Esophagus (tissue), 2 donors: Measurements from ENCODE around the gene MDM4. TPM values are rescaled to one million over a fixed set of nuclear protein-coding genes. Genes with fewer than 3 reads are reported as not detected.

Experiments used
- H3K27ac ChIP-seq, 2 donors: one replicate each; pipeline ENCODE4 v1.5.1; 2013; ENCODE audit warnings: low read depth in 2 of 2, mild to moderate bottlenecking in 2 of 2, inconsistent platforms in 1 of 2, low read length in 1 of 2, moderate library complexity in 1 of 2
- H3K27me3 ChIP-seq, 2 donors: one replicate each; pipeline ENCODE4 v1.6.1; 2013; ENCODE audit warnings: low read length in 2 of 2, control low read depth in 1 of 2, mild to moderate bottlenecking in 1 of 2; ENCODE audit not compliant: insufficient read depth in 2 of 2, control insufficient read depth in 1 of 2
- H3K36me3 ChIP-seq, 2 donors: one replicate each; pipeline ENCODE4 v1.6.1; 2013; ENCODE audit warnings: low read length in 1 of 2; ENCODE audit not compliant: control insufficient read depth in 2 of 2, insufficient read depth in 2 of 2
- H3K4me1 ChIP-seq, 2 donors: one replicate each; pipeline ENCODE4 v1.6.1; 2013; ENCODE audit warnings: low read length in 1 of 2; ENCODE audit not compliant: control insufficient read depth in 2 of 2, insufficient read depth in 2 of 2
- H3K4me3 ChIP-seq, 2 donors: one replicate each; pipeline ENCODE4 v1.5.1; 2013; ENCODE audit warnings: low read length in 2 of 2, mild to moderate bottlenecking in 2 of 2, low read depth in 1 of 2, moderate library complexity in 1 of 2
- H3K9me3 ChIP-seq, 2 donors: one replicate each; pipeline ENCODE4 v1.6.1; 2013; ENCODE audit warnings: mild to moderate bottlenecking in 2 of 2, low read depth in 1 of 2, low read length in 1 of 2, moderate library complexity in 1 of 2; ENCODE audit not compliant: control insufficient read depth in 2 of 2, insufficient read depth in 1 of 2
- WGBS, 2 donors: extraction: QIAGEN DNeasy Blood & Tissue Kit; methylation state at CpG; one replicate each; pipeline ENCODE4 v1.1.7; 2013; 5-methylcytosine and 5-hydroxymethylcytosine counted together
- polyA plus RNA-seq, 2 donors: library from polyadenylated mRNA; stranded (reverse); fragments of 200-250 nt; gene quantifications; one replicate each; pipeline ENCODE4 v1.2.3, GENCODE V29; 2013
- donor health status: healthy with polysubstance abuse.
- donor health status: Bipolar disorder and iron deficiency.

Gene MDM4
- polyA plus RNA-seq, 2 donors: 4.0 to 14.0 TPM

DNA sequence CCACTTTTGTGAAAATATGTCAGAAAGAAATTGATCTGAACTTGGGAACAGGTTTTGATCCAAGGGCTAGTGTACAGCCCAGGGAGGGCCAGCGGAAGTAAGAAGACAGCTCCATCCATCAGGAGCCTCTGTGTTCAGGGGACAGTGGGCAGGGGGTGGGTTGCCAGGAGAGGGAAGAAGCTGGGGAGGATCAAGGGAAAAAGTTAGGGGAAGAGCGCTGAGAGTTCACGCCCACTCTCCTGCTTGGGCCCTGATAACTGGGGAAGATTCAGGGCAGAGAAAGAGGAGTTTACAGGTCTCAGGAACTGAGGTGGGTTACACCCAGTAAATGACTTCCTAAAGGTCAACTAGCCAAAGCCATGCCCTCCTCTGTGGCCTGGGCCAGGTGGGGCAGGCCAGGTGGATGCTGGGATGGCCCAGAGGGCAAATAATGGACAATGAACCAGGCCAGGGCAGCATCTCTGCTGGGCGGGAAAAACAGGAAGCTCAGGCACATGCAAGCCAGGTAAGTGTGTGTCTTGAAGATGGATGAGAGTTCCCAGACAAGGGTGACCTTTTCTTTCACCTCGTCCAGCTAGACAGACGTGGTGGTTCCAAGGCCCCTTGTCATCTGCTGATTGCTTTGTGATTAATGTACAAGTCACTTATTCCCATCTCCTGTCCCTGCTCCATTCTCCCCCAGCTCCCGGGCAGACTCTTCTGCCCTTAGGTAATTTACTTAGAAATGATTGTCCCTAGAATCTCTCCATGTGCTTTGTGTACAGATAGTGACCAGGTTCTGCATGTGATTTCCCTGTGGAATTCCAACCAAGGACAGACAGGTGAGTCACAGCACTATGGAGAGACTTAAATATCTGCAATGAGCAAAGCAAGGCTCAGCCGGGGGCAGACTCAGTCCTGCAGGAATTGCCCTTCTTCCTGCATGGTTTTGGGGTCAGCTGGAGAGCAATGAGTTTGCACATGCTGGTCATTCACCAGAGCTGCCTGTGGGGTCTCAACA is 57.0 kb downstream of the MDM4 start:
- Histone ChIP-seq H3K36me3 (no peaks in the 10 kb centered on the region), H3K4me1 (peaks cover 2 to 10% of the 10 kb centered on the region in 2 donors), H3K27me3 (no peaks in the 10 kb centered on the region), H3K9me3 (no peaks in the 10 kb centered on the region), H3K4me3 (no peak overlapping the region), H3K27ac (peak overlapping the region in 1 of 2 donors; percentile 27)
- 84% methylated on average over 8 of the region's 8 CpGs for WGBS, 2 donors

- no peaks in the 10 kb centered on the region for H3K9me3 ChIP-seq
- H3K27me3 ChIP-seq: no peaks in the 10 kb centered on the region
- WGBS, 2 donors: 80 to 88% methylated on average over 8 of the region's 8 CpGs
- H3K4me1 ChIP-seq: peaks cover 2 to 14% of the 10 kb centered on the region in 2 donors
- H3K27ac ChIP-seq: no peak overlapping the region
- H3K4me3 ChIP-seq: no peak overlapping the region
- no peaks in the 10 kb centered on the region for H3K36me3 ChIP-seq
Observed at GRCh38 chr1:204574016-204574864, 58.0 kb downstream of the MDM4 start.

GRCh38 chr1:204574865-204575163 is 58.6 kb downstream of the MDM4 start:
- H3K27ac ChIP-seq: no peak overlapping the region
- peaks cover 2 to 15% of the 10 kb centered on the region in 2 donors for H3K4me1 ChIP-seq

DNA sequence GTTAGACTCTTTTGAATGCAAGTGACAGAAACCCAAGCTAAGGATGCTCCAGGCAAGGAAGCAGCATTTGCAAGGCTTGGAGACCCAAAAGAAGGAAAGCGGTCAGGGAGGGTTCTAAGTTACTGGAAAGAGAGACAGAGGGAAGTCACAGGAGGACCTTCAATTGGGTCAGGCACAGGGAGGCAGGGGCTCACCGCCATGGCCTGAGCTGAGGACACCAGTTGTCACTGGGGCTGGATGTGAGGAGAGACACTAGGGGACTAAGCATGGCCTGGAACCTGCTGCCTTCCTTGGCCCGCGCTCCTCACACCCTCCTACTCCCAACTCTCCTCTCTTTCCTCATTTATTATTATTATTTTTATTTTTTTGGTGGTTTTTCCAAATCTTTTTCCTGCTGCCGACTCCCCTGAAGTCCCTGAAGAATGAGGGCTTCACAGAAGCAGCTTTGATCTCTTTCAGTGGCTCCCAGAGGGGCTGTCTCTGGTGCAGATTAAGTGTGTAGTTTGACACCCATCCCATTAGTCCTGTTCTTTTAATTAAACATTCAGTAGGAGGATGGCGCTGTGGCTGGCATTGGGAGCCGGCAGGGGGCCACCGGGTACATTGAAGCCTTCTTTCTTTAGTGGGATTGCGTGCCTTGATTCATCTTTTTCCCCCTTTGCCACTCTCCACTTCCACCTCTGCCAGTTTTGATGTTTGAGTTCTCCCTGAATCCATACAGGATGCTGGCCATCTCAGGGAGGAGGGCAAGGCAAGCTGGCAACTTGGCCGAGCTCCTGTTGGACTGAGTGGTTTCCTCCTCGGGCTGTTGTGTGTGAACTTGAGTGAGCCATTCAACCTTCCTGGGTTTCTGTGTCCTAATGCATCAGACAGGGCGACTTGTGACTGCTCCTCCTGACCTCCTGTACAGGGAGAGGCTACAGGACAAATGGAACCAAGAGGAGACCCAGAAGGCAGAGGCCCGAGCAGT is 59.3 kb downstream of the MDM4 start:
- 86 to 87% methylated on average over 13 of the region's 13 CpGs for WGBS, 2 donors
- Histone ChIP-seq H3K27ac (no peak overlapping the region), H3K4me1 (peaks cover 2 to 15% of the 10 kb centered on the region in 2 donors), H3K9me3 (no peaks in the 10 kb centered on the region), H3K4me3 (no peak overlapping the region), H3K27me3 (no peaks in the 10 kb centered on the region), H3K36me3 (no peaks in the 10 kb centered on the region)

More at GRCh38 chr1:204574865-204575163, 58.6 kb downstream of the MDM4 start:
- no peaks in the 10 kb centered on the region for H3K36me3 ChIP-seq
- H3K4me3 ChIP-seq: no peak overlapping the region
- H3K9me3 ChIP-seq: no peaks in the 10 kb centered on the region
- H3K27me3 ChIP-seq: no peaks in the 10 kb centered on the region
- WGBS, 2 donors: 69 to 71% methylated on average over 3 of the region's 3 CpGs

- Histone ChIP-seq H3K27me3 (no peaks in the 10 kb centered on the region), H3K27ac (no peak overlapping the region), H3K4me1 (peaks cover 2 to 15% of the 10 kb centered on the region in 2 donors), H3K9me3 (no peaks in the 10 kb centered on the region), H3K4me3 (no peak overlapping the region), H3K36me3 (no peaks in the 10 kb centered on the region)
- WGBS, 2 donors: 82 to 87% methylated on average over 8 of the region's 8 CpGs
Observed at GRCh38 chr1:204576422-204576821, 60.2 kb downstream of the MDM4 start.

- Histone ChIP-seq H3K9me3 (peaks cover 0 to 3% of the 10 kb centered on the region in 2 donors), H3K36me3 (no peaks in the 10 kb centered on the region), H3K27ac (no peak overlapping the region), H3K27me3 (no peaks in the 10 kb centered on the region), H3K4me3 (no peak overlapping the region), H3K4me1 (peaks cover 0 to 13% of the 10 kb centered on the region in 2 donors)
- WGBS, 2 donors: 89 to 92% methylated on average over 10 of the region's 10 CpGs
Observed at GRCh38 chr1:204577794-204578478, 61.7 kb downstream of the MDM4 start.

GRCh38 chr1:204578867-204579664 is 62.9 kb downstream of the MDM4 start:
- Histone ChIP-seq H3K4me1 (peaks cover 0 to 13% of the 10 kb centered on the region in 2 donors), H3K36me3 (no peaks in the 10 kb centered on the region), H3K9me3 (peaks cover 0 to 3% of the 10 kb centered on the region in 2 donors), H3K27ac (no peak overlapping the region), H3K27me3 (no peaks in the 10 kb centered on the region), H3K4me3 (no peak overlapping the region)
- 55 to 61% methylated on average over 18 of the region's 18 CpGs for WGBS, 2 donors

DNA sequence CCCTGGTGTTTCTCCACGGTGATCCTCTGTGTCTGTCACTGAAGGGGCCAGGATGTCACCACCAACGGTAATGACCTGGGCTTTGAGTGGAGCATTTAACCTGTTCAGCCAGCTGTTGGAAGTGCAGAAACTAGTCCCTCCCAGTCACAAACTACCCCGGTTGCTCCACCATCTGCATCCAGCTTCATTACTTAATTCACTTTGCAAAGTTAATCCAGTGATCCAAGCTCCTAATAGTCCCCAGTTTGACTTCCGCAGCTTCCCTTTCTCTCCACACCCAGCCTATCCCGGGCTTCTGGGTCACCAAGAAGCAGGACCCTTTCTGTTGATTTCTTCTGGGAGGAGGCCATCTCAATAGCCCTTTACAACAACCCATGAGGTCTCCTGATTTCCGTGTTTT is 63.5 kb downstream of the MDM4 start:
- no peak overlapping the region for H3K4me3 ChIP-seq
- no peaks in the 10 kb centered on the region for H3K36me3 ChIP-seq
- no peak overlapping the region for H3K27ac ChIP-seq
- H3K4me1 ChIP-seq: peaks cover 0 to 11% of the 10 kb centered on the region in 2 donors
- H3K27me3 ChIP-seq: no peaks in the 10 kb centered on the region
- 82 to 84% methylated on average over 6 of the region's 6 CpGs for WGBS, 2 donors
- H3K9me3 ChIP-seq: peaks cover 0 to 3% of the 10 kb centered on the region in 2 donors
